OCI-LY7 (cell line): ENCODE results near the gene CCNI. TPM values are rescaled to one million over a fixed set of nuclear protein-coding genes. Genes with fewer than 3 reads are reported as not detected.

Experiments
- BruUV-seq: library from RNA; stranded (reverse); fragments of 400-500 nt; replicated peaks from 2 replicates; lab custom pipeline; 2021; lab: Mats Ljungman, UMichigan
- CTCF ChIA-PET: fragments of 300-600 bp; sonication (Branson Sonifier 250); formaldehyde crosslinking; loops from one replicate; lab custom pipeline; 2022; ENCODE audit warnings: antibody characterized with exemption; ENCODE audit not compliant: unreplicated experiment; lab: Charles Lee
- POLR2A ChIA-PET: fragments of 300-600 bp; sonication (Branson Sonifier 250); formaldehyde crosslinking; loops from one replicate; lab custom pipeline; 2022; ENCODE audit warnings: antibody characterized with exemption; lab: Charles Lee
- DNase-seq: peaks from one replicate; pipeline ENCODE4 v3.0.0-alpha.2; 2015; ENCODE audit warnings: low spot score
- H2AFZ ChIP-seq: fragments of 200-600 bp; sonication (generic), shearing (Covaris generic); 2 replicates; pipeline ENCODE4 v1.6.1; 2014; ENCODE audit warnings: mild to moderate bottlenecking, antibody characterized with exemption, low read length, moderate library complexity
- H3K27ac ChIP-seq: fragments of 200-600 bp; sonication (generic); 2 replicates; pipeline ENCODE4 v1.5.1; 2014; ENCODE audit warnings: mixed run types, low read depth, mild to moderate bottlenecking, moderate library complexity, low read length, inconsistent platforms; ENCODE audit not compliant: poor library complexity, severe bottlenecking
- H3K36me3 ChIP-seq: fragments of 200-600 bp; sonication (generic); 2 replicates; pipeline ENCODE4 v1.6.1; 2014; ENCODE audit warnings: mild to moderate bottlenecking, antibody characterized with exemption, low read length, moderate library complexity, mixed read lengths; ENCODE audit not compliant: insufficient read depth
- H3K4me1 ChIP-seq: fragments of 200-600 bp; sonication (generic); 2 replicates; pipeline ENCODE4 v1.5.1; 2014; ENCODE audit warnings: mild to moderate bottlenecking, low read length; ENCODE audit not compliant: insufficient read depth, poor library complexity, severe bottlenecking
- H3K4me2 ChIP-seq: fragments of 200-600 bp; sonication (generic); 2 replicates; pipeline ENCODE4 v1.6.1; 2014; ENCODE audit warnings: mild to moderate bottlenecking, low read length
- H3K4me3 ChIP-seq: fragments of 200-600 bp; sonication (generic); 2 replicates; pipeline ENCODE4 v1.5.1; 2014; ENCODE audit warnings: mild to moderate bottlenecking, low read depth, low read length; ENCODE audit not compliant: poor library complexity, severe bottlenecking
- H3K79me2 ChIP-seq: fragments of 200-600 bp; sonication (generic); 2 replicates; pipeline ENCODE4 v1.6.1; 2016; ENCODE audit warnings: low read depth, mild to moderate bottlenecking, low read length, moderate library complexity, mixed read lengths; ENCODE audit not compliant: insufficient read depth
- H3K9me2 ChIP-seq: fragments of 200-600 bp; sonication (generic); 2 replicates; pipeline ENCODE4 v1.6.1; 2016; ENCODE audit warnings: mild to moderate bottlenecking, low read length, mixed read lengths; ENCODE audit not compliant: insufficient read depth
- H3K9me3 ChIP-seq: fragments of 200-600 bp; sonication (generic); 2 replicates; pipeline ENCODE4 v1.6.1; 2014; ENCODE audit warnings: mild to moderate bottlenecking, mixed run types, low read length, mixed read lengths
- H4K20me1 ChIP-seq: fragments of 200-600 bp; sonication (generic); 2 replicates; pipeline ENCODE4 v1.6.1; 2014; ENCODE audit warnings: mild to moderate bottlenecking, antibody characterized with exemption, low read length, moderate library complexity, mixed read lengths; ENCODE audit not compliant: insufficient read depth
- EZH2phosphoT487 ChIP-seq: fragments of 200-600 bp; sonication (generic); IDR thresholded peaks from 2 replicates; pipeline ENCODE4 v1.6.1; 2018; ENCODE audit warnings: low read depth, borderline replicate concordance, mild to moderate bottlenecking, mixed run types, antibody characterized with exemption, low read length, moderate library complexity, mixed read lengths
- intact Hi-C: fragments of 100-400 bp; cut with micrococcal nuclease; formaldehyde crosslinking; loops from one replicate; pipeline ENCODE4 v1.10.0; 2022; ENCODE audit not compliant: unreplicated experiment
- total RNA-seq, 2 experiments: library from RNA; depleted of rRNA in 1 of 2; stranded (reverse); fragments of >200 nt in 1 of 2; shearing (Covaris generic) in 1 of 2; gene quantifications; 2 replicates each; pipeline ENCODE4 v1.2.3, GENCODE V29; 2014 to 2022
- TF ChIP-seq, protein P1 (sequence below): fragments of 200-600 bp; sonication (generic); conservative IDR thresholded peaks from 2 replicates; pipeline ENCODE4 v1.5.1; 2014; ENCODE audit warnings: mild to moderate bottlenecking, antibody characterized with exemption, low read length, moderate library complexity, mixed read lengths

The CCNI gene
- total RNA-seq, 2 experiments from 2014 or later, result 105 to 293 TPM

DNA sequence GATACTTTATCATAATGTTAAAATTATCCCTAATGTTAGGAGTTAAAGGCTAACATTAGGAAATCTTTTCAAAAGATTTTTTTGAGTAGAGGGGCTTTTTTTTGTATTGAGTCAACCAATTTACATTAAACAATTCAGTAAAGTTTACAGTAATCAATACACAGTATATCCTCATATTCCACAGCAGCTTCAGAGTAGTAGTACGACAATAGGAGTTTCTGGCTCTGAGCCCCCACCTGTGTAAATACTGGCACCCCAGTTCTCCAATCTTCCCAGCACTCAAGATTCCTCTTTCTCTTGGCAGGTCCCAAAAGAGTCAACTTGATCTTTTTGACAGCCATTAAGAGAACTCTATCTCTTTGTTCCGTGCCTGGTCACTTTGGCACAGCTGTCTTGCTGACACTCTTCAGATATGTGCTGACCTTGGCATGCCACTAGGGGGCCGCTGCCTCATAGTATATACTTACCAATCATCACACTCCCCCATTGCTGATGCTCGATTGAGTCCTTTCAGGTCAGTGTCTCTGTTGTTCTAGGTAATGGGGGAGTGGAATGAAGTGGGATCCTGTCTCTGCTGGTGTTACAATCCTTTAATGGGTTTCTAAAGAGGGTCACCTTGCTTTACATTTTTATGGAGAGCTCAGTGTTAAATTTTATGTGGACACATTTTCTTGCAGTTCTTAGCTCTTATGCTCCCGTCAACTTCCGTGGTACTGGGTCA is 19.5 kb upstream of the CCNI start:
- DNase-seq, result peak; percentile 87
- Histone ChIP-seq H4K20me1 (no peaks in the 10 kb centered on the region), H3K27ac (no peak overlapping the region), H3K4me2 (0 out of 2 replicates have a peak overlapping the region, but pooled peaks have one; percentile 9), H3K4me3 (no peak overlapping the region), H3K9me2 (no peaks in the 10 kb centered on the region), H3K79me2 (no peaks in the 10 kb centered on the region), H3K36me3 (no peaks in the 10 kb centered on the region), H3K9me3 (no peaks in the 10 kb centered on the region), H2AFZ (peak overlapping the region; percentile 59; the same call in 1 of the 2 replicates), H3K4me1 (peaks cover 26% of the 10 kb centered on the region)
- POLR2A ChIA-PET, result interaction anchor here (0.5 to 5.3 kb wide), 18 partner anchors 10 to 132 kb away, joined by 3 to 63 read pairs (median 5); partner anchors contain the start of gene CCNI
- TF ChIP-seq, protein P1, sequence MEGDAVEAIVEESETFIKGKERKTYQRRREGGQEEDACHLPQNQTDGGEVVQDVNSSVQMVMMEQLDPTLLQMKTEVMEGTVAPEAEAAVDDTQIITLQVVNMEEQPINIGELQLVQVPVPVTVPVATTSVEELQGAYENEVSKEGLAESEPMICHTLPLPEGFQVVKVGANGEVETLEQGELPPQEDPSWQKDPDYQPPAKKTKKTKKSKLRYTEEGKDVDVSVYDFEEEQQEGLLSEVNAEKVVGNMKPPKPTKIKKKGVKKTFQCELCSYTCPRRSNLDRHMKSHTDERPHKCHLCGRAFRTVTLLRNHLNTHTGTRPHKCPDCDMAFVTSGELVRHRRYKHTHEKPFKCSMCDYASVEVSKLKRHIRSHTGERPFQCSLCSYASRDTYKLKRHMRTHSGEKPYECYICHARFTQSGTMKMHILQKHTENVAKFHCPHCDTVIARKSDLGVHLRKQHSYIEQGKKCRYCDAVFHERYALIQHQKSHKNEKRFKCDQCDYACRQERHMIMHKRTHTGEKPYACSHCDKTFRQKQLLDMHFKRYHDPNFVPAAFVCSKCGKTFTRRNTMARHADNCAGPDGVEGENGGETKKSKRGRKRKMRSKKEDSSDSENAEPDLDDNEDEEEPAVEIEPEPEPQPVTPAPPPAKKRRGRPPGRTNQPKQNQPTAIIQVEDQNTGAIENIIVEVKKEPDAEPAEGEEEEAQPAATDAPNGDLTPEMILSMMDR, result peak; percentile 98
- no peak for TF ChIP-seq EZH2phosphoT487
- intact Hi-C loops, result loop anchor here (1.0 kb wide), 2 partner anchors 63 to 108 kb away; no protein-coding TSS in a partner anchor
- CTCF ChIA-PET, result interaction anchor here (0.7 to 2.6 kb wide), 9 partner anchors 9 to 132 kb away, joined by 3 to 26 read pairs (median 5); partner anchors contain the start of gene CCNG2
- BruUV-seq, result no TSS peak

DNA sequence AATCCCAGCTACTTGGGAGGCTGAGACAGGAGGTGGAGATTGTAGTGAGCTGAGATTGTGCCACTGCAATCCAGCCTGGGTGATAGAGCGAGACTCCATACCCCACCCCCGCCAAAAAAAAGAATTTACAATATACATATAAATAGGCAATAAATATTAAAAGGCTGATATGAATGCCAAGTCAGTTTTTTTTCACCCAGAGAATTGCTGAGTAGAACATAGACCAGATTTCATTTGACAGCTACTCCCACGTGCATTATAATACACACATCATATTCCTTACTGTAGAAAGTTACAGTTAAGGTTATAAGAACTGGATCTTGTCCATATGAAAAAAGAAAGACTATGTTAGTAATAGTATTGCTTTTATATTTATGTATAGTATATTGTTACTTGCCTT is 18.7 kb upstream of the CCNI start:
- H3K4me3 ChIP-seq, result no peak overlapping the region
- no peaks in the 10 kb centered on the region for H3K36me3 ChIP-seq
- H3K4me2 ChIP-seq, result no peak overlapping the region
- H2AFZ ChIP-seq, result no peak overlapping the region
- no TSS peak for BruUV-seq
- ChIA-PET POLR2A (interaction anchor here (1.3 to 5.3 kb wide), 6 partner anchors 11 to 109 kb away, joined by 4 to 63 read pairs (median 6); no protein-coding TSS in a partner anchor), CTCF (interaction anchor here (1.8 kb wide), 1 partner anchor 109 kb away, joined by 26 read pairs; no protein-coding TSS in a partner anchor)
- DNase-seq, result no peak
- H3K9me2 ChIP-seq, result no peaks in the 10 kb centered on the region
- intact Hi-C loops, result no loop called here
- no peaks in the 10 kb centered on the region for H3K9me3 ChIP-seq
- no peaks in the 10 kb centered on the region for H3K79me2 ChIP-seq
- TF ChIP-seq, protein P1, result no peak
- TF ChIP-seq EZH2phosphoT487, result no peak
- no peak overlapping the region for H3K27ac ChIP-seq
- peaks cover 24% of the 10 kb centered on the region for H3K4me1 ChIP-seq
- no peaks in the 10 kb centered on the region for H4K20me1 ChIP-seq
